GM18498 (cell line): Measurements from ENCODE around the gene WNK2.

ENCODE experiments used
- ATAC-seq: cut with Tn5 transposase; IDR thresholded peaks from one replicate; pipeline ENCODE4 v1.9.1; 2021; ENCODE audit warnings: mild to moderate bottlenecking, moderate library complexity; ENCODE audit not compliant: unreplicated experiment

WNK2 gene

GRCh38 chr9:93161786-93162562 is 22.0 kb upstream of the WNK2 start:
- no peak for ATAC-seq

GRCh38 chr9:93164085-93164484 is 19.9 kb upstream of the WNK2 start:
- no peak for ATAC-seq

GRCh38 chr9:93166699-93167098 is 17.2 kb upstream of the WNK2 start:
- no peak for ATAC-seq

- ATAC-seq: no peak
These were observed 16.8 kb upstream of the WNK2 start for GRCh38 chr9:93167185-93167584.

- no peak for ATAC-seq
These were observed 16.1 kb upstream of the WNK2 start for GRCh38 chr9:93167838-93168237.

- no peak for ATAC-seq
These were observed 15.4 kb upstream of the WNK2 start for GRCh38 chr9:93168581-93168980.

GRCh38 chr9:93169444-93169843 is 14.5 kb upstream of the WNK2 start:
- no peak for ATAC-seq

GRCh38 chr9:93170571-93170970 is 13.4 kb upstream of the WNK2 start:
- ATAC-seq: no peak

- ATAC-seq: no peak
These were observed 12.5 kb upstream of the WNK2 start for GRCh38 chr9:93171261-93171990.

GRCh38 chr9:93172666-93173364 is 11.1 kb upstream of the WNK2 start:
- no peak for ATAC-seq

GRCh38 chr9:93173365-93174051 is 10.4 kb upstream of the WNK2 start:
- ATAC-seq: no peak

- no peak for ATAC-seq
These were observed 9.0 kb upstream of the WNK2 start for GRCh38 chr9:93174976-93175375.

- ATAC-seq: no peak
These were observed 6.3 kb upstream of the WNK2 start for GRCh38 chr9:93177676-93178075.

- ATAC-seq: no peak
These were observed 4.8 kb upstream of the WNK2 start for GRCh38 chr9:93178851-93179786.

GRCh38 chr9:93180938-93181337 is 3.0 kb upstream of the WNK2 start:
- no peak for ATAC-seq

- ATAC-seq: no peak
These were observed 2.1 kb upstream of the WNK2 start for GRCh38 chr9:93181672-93182435.

GRCh38 chr9:93182572-93182971 is 1.4 kb upstream of the WNK2 start:
- ATAC-seq: no peak

- no peak for ATAC-seq
These were observed 742 bp upstream of the WNK2 start for GRCh38 chr9:93183131-93183662.
